OCI-LY3 (cell line): ENCODE results near the gene RPL15.

Source experiments
- H2AFZ ChIP-seq: fragments of 200-600, 300-600 bp; shearing (Covaris generic); 2 replicates; pipeline ENCODE4 v1.6.0; 2014; ENCODE audit warnings: antibody characterized with exemption, low read depth, low read length
- H3K27ac ChIP-seq: fragments of 200-600, 300-600 bp; sonication (generic); 2 replicates; pipeline ENCODE4 v1.5.1; 2014; ENCODE audit warnings: mild to moderate bottlenecking, low read length, moderate library complexity, mixed read lengths
- H3K27me3 ChIP-seq: fragments of 200-600, 300-600 bp; sonication (generic); 2 replicates; pipeline ENCODE4 v1.6.1; 2014; ENCODE audit warnings: low read depth, low read length, mixed read lengths
- H3K36me3 ChIP-seq: fragments of 200-600, 300-600 bp; sonication (generic); replicated peaks from 2 replicates; pipeline ENCODE3; 2014; ENCODE audit warnings: low read depth, low read length, mixed read lengths
- H3K4me1 ChIP-seq: fragments of 300-600, 200-600 bp; sonication (generic); 2 replicates; pipeline ENCODE4 v1.6.1; 2014; ENCODE audit warnings: low read length, mixed read lengths
- H3K4me2 ChIP-seq: fragments of 200-600, 300-600 bp; sonication (generic); 2 replicates; pipeline ENCODE4 v1.6.1; 2014; ENCODE audit warnings: low read length, mixed read lengths
- H3K4me3 ChIP-seq: fragments of 300-600, 200-600 bp; sonication (generic); 2 replicates; pipeline ENCODE4 v1.5.1; 2014; ENCODE audit warnings: antibody characterized with exemption, mild to moderate bottlenecking, low read length, moderate library complexity
- H3K79me2 ChIP-seq: fragments of 300-600, 200-600 bp; shearing (Covaris generic); 2 replicates; pipeline ENCODE4 v1.6.1; 2014; ENCODE audit warnings: mild to moderate bottlenecking, low read length, mixed read lengths
- H3K9ac ChIP-seq: fragments of 300-600, 200-600 bp; shearing (Covaris generic); 2 replicates; pipeline ENCODE4 v1.6.0; 2014; ENCODE audit warnings: mild to moderate bottlenecking, low read length, moderate library complexity
- H3K9me3 ChIP-seq: fragments of 200-600, 300-600 bp; shearing (Covaris generic); 2 replicates; pipeline ENCODE4 v1.6.1; 2014; ENCODE audit warnings: low read length, mixed read lengths; ENCODE audit not compliant: insufficient read depth
- H4K20me1 ChIP-seq: fragments of 200-600, 300-600 bp; sonication (generic); 2 replicates; pipeline ENCODE4 v1.6.1; 2016; ENCODE audit warnings: low read length, mixed read lengths; ENCODE audit not compliant: insufficient read depth
- EZH2phosphoT487 ChIP-seq: fragments of 200-600 bp; shearing (Covaris generic); IDR thresholded peaks from 2 replicates; pipeline ENCODE4 v1.6.1; 2018; ENCODE audit warnings: antibody characterized with exemption, mixed run types, low read depth
- TF ChIP-seq, protein P1 (sequence below): fragments of 200-600, 300-600 bp; sonication (generic); IDR thresholded peaks from 2 replicates; pipeline ENCODE4 v1.5.1; 2014; ENCODE audit warnings: antibody characterized with exemption, low read length, low read depth

The RPL15 gene

GRCh38 chr3:23882487-23882918 is 34.4 kb upstream of the RPL15 start:
- H3K9ac ChIP-seq: no peak overlapping the region
- H3K4me1 ChIP-seq: no peaks in the 10 kb centered on the region
- no peak overlapping the region for H3K27ac ChIP-seq
- H3K4me3 ChIP-seq: no peak overlapping the region
- H3K79me2 ChIP-seq: peaks cover 12% of the 10 kb centered on the region; the same call in 1 of the 2 replicates
- no peak overlapping the region for H2AFZ ChIP-seq
- peaks cover 49% of the 10 kb centered on the region for H4K20me1 ChIP-seq
- H3K27me3 ChIP-seq: no peaks in the 10 kb centered on the region
- no peaks in the 10 kb centered on the region for H3K9me3 ChIP-seq
- no peak for TF ChIP-seq EZH2phosphoT487
- TF ChIP-seq, protein P1, sequence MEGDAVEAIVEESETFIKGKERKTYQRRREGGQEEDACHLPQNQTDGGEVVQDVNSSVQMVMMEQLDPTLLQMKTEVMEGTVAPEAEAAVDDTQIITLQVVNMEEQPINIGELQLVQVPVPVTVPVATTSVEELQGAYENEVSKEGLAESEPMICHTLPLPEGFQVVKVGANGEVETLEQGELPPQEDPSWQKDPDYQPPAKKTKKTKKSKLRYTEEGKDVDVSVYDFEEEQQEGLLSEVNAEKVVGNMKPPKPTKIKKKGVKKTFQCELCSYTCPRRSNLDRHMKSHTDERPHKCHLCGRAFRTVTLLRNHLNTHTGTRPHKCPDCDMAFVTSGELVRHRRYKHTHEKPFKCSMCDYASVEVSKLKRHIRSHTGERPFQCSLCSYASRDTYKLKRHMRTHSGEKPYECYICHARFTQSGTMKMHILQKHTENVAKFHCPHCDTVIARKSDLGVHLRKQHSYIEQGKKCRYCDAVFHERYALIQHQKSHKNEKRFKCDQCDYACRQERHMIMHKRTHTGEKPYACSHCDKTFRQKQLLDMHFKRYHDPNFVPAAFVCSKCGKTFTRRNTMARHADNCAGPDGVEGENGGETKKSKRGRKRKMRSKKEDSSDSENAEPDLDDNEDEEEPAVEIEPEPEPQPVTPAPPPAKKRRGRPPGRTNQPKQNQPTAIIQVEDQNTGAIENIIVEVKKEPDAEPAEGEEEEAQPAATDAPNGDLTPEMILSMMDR: no peak
- H3K36me3 ChIP-seq: peaks cover 4% of the 10 kb centered on the region
- no peak overlapping the region for H3K4me2 ChIP-seq

GRCh38 chr3:23884481-23884880 is 32.5 kb upstream of the RPL15 start:
- Histone ChIP-seq H3K79me2 (peaks cover 6% of the 10 kb centered on the region; the same call in 1 of the 2 replicates), H4K20me1 (peaks cover 44% of the 10 kb centered on the region), H2AFZ (no peak overlapping the region), H3K36me3 (no peaks in the 10 kb centered on the region), H3K27ac (no peak overlapping the region), H3K27me3 (no peaks in the 10 kb centered on the region), H3K9me3 (no peaks in the 10 kb centered on the region), H3K4me1 (peaks cover 7% of the 10 kb centered on the region), H3K9ac (no peak overlapping the region), H3K4me3 (no peak overlapping the region), H3K4me2 (no peak overlapping the region)
- TF ChIP-seq, protein P1: peak; percentile 17; the same call in 1 of the 2 replicates
- TF ChIP-seq EZH2phosphoT487: no peak

- peaks cover 7% of the 10 kb centered on the region for H3K4me1 ChIP-seq
- no peak for TF ChIP-seq EZH2phosphoT487
- TF ChIP-seq, protein P1: no peak
- H3K27ac ChIP-seq: no peak overlapping the region
- no peaks in the 10 kb centered on the region for H3K9me3 ChIP-seq
- H3K36me3 ChIP-seq: no peaks in the 10 kb centered on the region
- H3K27me3 ChIP-seq: no peaks in the 10 kb centered on the region
- H3K79me2 ChIP-seq: 0 out of 2 replicates have a peak, but pooled peaks cover 5% of the 10 kb centered on the region
- H3K4me3 ChIP-seq: no peak overlapping the region
- H4K20me1 ChIP-seq: peaks cover 44% of the 10 kb centered on the region
- no peak overlapping the region for H3K4me2 ChIP-seq
- no peak overlapping the region for H2AFZ ChIP-seq
- H3K9ac ChIP-seq: no peak overlapping the region
These were observed 31.7 kb upstream of the RPL15 start for GRCh38 chr3:23885210-23885609.

GRCh38 chr3:23886311-23886710 is 30.6 kb upstream of the RPL15 start:
- Histone ChIP-seq H3K36me3 (peaks cover 4% of the 10 kb centered on the region), H3K9me3 (no peaks in the 10 kb centered on the region), H3K9ac (no peak overlapping the region), H4K20me1 (peaks cover 40% of the 10 kb centered on the region), H3K4me2 (no peak overlapping the region), H3K79me2 (0 out of 2 replicates have a peak, but pooled peaks cover 5% of the 10 kb centered on the region), H3K4me1 (peaks cover 7% of the 10 kb centered on the region), H3K27ac (no peak overlapping the region), H2AFZ (no peak overlapping the region), H3K27me3 (no peaks in the 10 kb centered on the region), H3K4me3 (no peak overlapping the region)
- TF ChIP-seq, protein P1: no peak
- no peak for TF ChIP-seq EZH2phosphoT487
